Measurements from ENCODE around the gene UMODL1.
A peak's percentile ranks its signal among the peaks of the same experiment; 100 is the strongest.

UMODL1 gene

GRCh38 chr21:42133131-42133530, 62.0 kb downstream of the UMODL1 start:
- Histone ChIP-seq H3K27ac (ENCODE audit: low read length) (no peak overlapping the region), H3K79me2 (ENCODE audit: insufficient read depth, low read length) (no peaks in the 10 kb centered on the region), H3K4me1 (ENCODE audit: insufficient read depth, low read length) (peaks cover 21% of the 10 kb centered on the region), H2AFZ (ENCODE audit: low read depth, low read length) (no peak overlapping the region), H3K4me3 (ENCODE audit: low read depth in 1 of 2, low read length in 2 of 2) (no peak overlapping the region), H3K27me3 (ENCODE audit: insufficient read depth, low read length, poor library complexity) (no peaks in the 10 kb centered on the region), H3K4me2 (ENCODE audit: insufficient read depth, low read length) (no peak overlapping the region), H3K9ac (ENCODE audit: low read depth, low read length) (no peak overlapping the region), H4K20me1 (ENCODE audit: insufficient read depth, low read length) (no peaks in the 10 kb centered on the region), H3K9me3 (ENCODE audit: insufficient read depth, low read length, severe bottlenecking) (no peaks in the 10 kb centered on the region), H3K36me3 (ENCODE audit: insufficient read depth, low read length) (no peaks in the 10 kb centered on the region)
- DNase-seq, result no peak
- no peak for TF ChIP-seq EZH2 (IDR thresholded peaks at IDR 0.05; ENCODE audit: borderline replicate concordance, low read depth, low read length, severe bottlenecking)
- TF ChIP-seq, protein P1, sequence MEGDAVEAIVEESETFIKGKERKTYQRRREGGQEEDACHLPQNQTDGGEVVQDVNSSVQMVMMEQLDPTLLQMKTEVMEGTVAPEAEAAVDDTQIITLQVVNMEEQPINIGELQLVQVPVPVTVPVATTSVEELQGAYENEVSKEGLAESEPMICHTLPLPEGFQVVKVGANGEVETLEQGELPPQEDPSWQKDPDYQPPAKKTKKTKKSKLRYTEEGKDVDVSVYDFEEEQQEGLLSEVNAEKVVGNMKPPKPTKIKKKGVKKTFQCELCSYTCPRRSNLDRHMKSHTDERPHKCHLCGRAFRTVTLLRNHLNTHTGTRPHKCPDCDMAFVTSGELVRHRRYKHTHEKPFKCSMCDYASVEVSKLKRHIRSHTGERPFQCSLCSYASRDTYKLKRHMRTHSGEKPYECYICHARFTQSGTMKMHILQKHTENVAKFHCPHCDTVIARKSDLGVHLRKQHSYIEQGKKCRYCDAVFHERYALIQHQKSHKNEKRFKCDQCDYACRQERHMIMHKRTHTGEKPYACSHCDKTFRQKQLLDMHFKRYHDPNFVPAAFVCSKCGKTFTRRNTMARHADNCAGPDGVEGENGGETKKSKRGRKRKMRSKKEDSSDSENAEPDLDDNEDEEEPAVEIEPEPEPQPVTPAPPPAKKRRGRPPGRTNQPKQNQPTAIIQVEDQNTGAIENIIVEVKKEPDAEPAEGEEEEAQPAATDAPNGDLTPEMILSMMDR (IDR thresholded peaks at IDR 0.05; ENCODE audit: borderline replicate concordance, extremely low read depth, low read length, poor library complexity, severe bottlenecking), result no peak
- no peak for ATAC-seq (ENCODE audit: insufficient read depth, low read depth)

- H3K9me3 ChIP-seq (ENCODE audit: insufficient read depth, low read length, severe bottlenecking), result no peaks in the 10 kb centered on the region
- no peak for ATAC-seq (ENCODE audit: insufficient read depth, low read depth)
- no peaks in the 10 kb centered on the region for H3K79me2 ChIP-seq (ENCODE audit: insufficient read depth, low read length)
- TF ChIP-seq EZH2 (IDR thresholded peaks at IDR 0.05; ENCODE audit: borderline replicate concordance, low read depth, low read length, severe bottlenecking), result no peak
- no peaks in the 10 kb centered on the region for H4K20me1 ChIP-seq (ENCODE audit: insufficient read depth, low read length)
- no peaks in the 10 kb centered on the region for H3K27me3 ChIP-seq (ENCODE audit: insufficient read depth, low read length, poor library complexity)
- H3K9ac ChIP-seq (ENCODE audit: low read depth, low read length), result no peak overlapping the region
- H3K4me1 ChIP-seq (ENCODE audit: insufficient read depth, low read length), result peaks cover 16% of the 10 kb centered on the region
- H3K27ac ChIP-seq (ENCODE audit: low read length), result no peak overlapping the region
- no peaks in the 10 kb centered on the region for H3K36me3 ChIP-seq (ENCODE audit: insufficient read depth, low read length)
- no peak overlapping the region for H3K4me3 ChIP-seq (ENCODE audit: low read depth in 1 of 2, low read length in 2 of 2)
- no peak for DNase-seq
- no peak overlapping the region for H3K4me2 ChIP-seq (ENCODE audit: insufficient read depth, low read length)
- no peak overlapping the region for H2AFZ ChIP-seq (ENCODE audit: low read depth, low read length)
Observed at GRCh38 chr21:42135386-42136052, 64.4 kb downstream of the UMODL1 start.

DNA sequence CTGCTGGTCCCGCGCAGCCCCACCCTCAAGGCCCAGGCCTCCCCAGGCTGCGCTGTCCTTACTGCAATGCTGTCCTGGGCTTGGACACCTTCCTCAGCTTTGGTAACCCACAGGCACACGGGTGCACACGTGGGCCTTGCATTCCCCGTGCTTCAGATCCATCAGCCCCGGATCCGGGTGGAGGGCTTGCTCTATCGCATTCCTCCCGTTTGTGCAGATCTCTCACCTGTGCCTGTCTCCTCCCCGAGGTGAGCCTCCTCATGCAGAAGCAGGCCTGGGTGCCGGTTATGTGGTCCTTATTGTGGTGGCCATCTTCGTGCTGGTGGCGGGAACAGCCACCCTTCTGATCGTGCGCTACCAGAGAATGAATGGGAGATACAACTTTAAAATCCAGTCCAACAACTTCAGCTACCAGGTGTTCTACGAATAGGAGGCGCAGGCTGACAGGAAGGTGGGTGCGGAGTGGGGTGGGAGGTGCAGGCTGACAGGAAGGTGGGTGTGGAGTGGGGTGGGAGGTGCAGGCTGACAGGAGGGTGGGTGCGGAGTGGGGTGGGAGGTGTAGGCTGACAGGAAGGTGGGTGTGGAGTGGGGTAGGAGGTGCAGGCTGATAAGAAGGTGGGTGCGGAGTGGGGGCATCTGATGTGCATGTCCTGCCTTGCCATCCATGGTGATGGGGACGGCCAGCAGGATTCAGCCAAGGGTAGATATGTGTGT, 66.2 kb downstream of the UMODL1 start:
- Histone ChIP-seq H3K27ac (ENCODE audit: low read length) (0 out of 2 replicates have a peak overlapping the region, but pooled peaks have one; percentile 17), H3K4me1 (ENCODE audit: insufficient read depth, low read length) (peaks cover 30% of the 10 kb centered on the region), H3K79me2 (ENCODE audit: insufficient read depth, low read length) (no peaks in the 10 kb centered on the region), H3K4me3 (ENCODE audit: low read depth in 1 of 2, low read length in 2 of 2) (no peak overlapping the region), H3K9me3 (ENCODE audit: insufficient read depth, low read length, severe bottlenecking) (no peaks in the 10 kb centered on the region), H3K9ac (ENCODE audit: low read depth, low read length) (no peak overlapping the region), H4K20me1 (ENCODE audit: insufficient read depth, low read length) (no peaks in the 10 kb centered on the region), H3K27me3 (ENCODE audit: insufficient read depth, low read length, poor library complexity) (no peaks in the 10 kb centered on the region), H3K36me3 (ENCODE audit: insufficient read depth, low read length) (no peaks in the 10 kb centered on the region), H3K4me2 (ENCODE audit: insufficient read depth, low read length) (no peak overlapping the region), H2AFZ (ENCODE audit: low read depth, low read length) (no peak overlapping the region)
- TF ChIP-seq, protein P1 (IDR thresholded peaks at IDR 0.05; ENCODE audit: borderline replicate concordance, extremely low read depth, low read length, poor library complexity, severe bottlenecking), result no peak
- no peak for TF ChIP-seq EZH2 (IDR thresholded peaks at IDR 0.05; ENCODE audit: borderline replicate concordance, low read depth, low read length, severe bottlenecking)
- no peak for ATAC-seq (ENCODE audit: insufficient read depth, low read depth)
- no peak for DNase-seq
